AG09319 (cell line): ENCODE data around the gene GASK1B.

Source experiments
- DNase-seq: peaks from one replicate; pipeline ENCODE4 v3.0.0-alpha.2; 2010; ENCODE audit warnings: low read depth; ENCODE audit errors: extremely low read depth
- CTCF ChIP-seq: IDR thresholded peaks from 2 replicates; pipeline ENCODE4 v1.5.1; 2011; ENCODE audit warnings: low read depth, mild to moderate bottlenecking, inconsistent platforms, low read length, moderate library complexity

GASK1B gene

GRCh38 chr4:158139086-158139485, 33.7 kb downstream of the GASK1B start:
- DNase-seq = no peak
- TF ChIP-seq CTCF = no peak

DNA sequence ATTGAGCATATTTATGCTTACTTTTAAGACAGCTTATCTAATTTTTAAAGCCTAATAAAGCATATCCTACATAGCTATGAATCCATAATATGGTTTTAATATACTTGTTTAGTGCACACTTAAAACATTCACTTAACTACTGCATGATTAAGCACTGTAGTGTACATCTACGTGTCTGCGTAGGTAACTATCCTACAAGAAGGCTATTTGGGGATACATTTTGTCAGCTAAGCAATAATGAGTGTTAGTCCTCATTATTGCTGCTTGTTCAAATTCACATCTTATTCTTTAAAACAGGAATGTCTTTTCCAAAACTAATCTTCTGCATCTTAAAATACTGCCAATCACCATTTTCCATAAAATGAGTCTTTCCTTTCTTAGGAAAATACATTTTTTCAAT, 38.6 kb downstream of the GASK1B start:
- no peak for TF ChIP-seq CTCF

GRCh38 chr4:158133551-158133950, 39.3 kb downstream of the GASK1B start:
- DNase-seq = no peak
- TF ChIP-seq CTCF = no peak

More for the DNA sequence above, 38.6 kb downstream of the GASK1B start:
- DNase-seq = no peak

GRCh38 chr4:158131027-158131426, 41.8 kb downstream of the GASK1B start:
- TF ChIP-seq CTCF = no peak
- peak; percentile 63 for DNase-seq

- no peak for DNase-seq
- TF ChIP-seq CTCF = no peak
Measured at GRCh38 chr4:158130204-158130603, 42.6 kb downstream of the GASK1B start.

DNA sequence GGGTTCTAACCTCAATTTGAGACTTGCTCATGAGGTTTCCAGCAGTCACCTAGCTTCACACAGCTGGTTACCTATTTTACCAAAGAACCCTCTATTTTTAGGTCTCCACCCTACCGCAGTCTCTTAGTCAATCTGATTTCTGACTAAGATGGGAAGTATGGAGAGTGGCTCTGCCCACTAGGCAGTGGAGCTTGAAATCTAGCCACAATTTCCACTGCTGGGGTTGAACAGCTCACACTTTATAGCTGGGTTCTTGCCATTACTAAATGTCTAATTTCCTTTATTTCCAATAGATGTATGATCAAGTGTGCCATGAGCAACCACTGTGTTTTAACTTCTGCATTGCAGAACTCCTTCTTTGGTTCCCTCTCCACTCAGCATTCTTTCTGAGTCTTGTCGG, 43.1 kb downstream of the GASK1B start:
- no peak for DNase-seq
- no peak for TF ChIP-seq CTCF

DNA sequence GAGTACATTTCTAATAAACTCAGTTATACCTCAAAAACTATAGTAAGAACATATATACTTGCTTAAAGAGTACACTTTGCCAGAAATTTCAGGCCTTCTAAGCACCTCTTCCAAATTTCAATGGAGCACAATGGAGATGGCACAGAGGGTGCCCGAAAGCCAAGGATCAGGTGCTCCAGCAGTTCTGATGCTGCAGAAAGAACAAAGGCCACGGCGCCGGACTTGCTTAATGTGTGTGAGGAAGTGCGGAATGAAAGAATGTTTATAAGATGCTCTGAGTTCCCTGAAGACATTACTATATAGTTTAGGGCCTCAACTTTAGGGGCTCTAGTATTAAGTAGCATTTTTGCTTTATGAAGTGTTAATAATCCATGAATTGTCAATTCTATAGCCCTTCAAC, 44.3 kb downstream of the GASK1B start:
- no peak for TF ChIP-seq CTCF
- no peak for DNase-seq
